Gastrocnemius medialis (tissue), 4 donors: Measurements from ENCODE around the gene SARM1.

Experiments
- CTCF ChIP-seq, 5 experiments: fragments of 450-650 bp in 3 of 5; fragments of 200-600 bp in 2 of 5; sonication (generic) in 2 of 5; IDR thresholded peaks in 4 of 5; conservative IDR thresholded peaks in 1 of 5; 1 replicate in 4 of 5; 2 replicates in 1 of 5; pipeline ENCODE4 v1.5.1; 2016 to 2019; ENCODE audit warnings: antibody characterized with exemption in 5 of 5, mild to moderate bottlenecking in 3 of 5, moderate library complexity in 3 of 5
- POLR2A ChIP-seq, 2 donors: fragments of 450-650 bp; IDR thresholded peaks; one replicate each; pipeline ENCODE4 v1.6.1; 2017; ENCODE audit warnings: antibody characterized with exemption in 2 of 2, mild to moderate bottlenecking in 2 of 2, moderate library complexity in 2 of 2

DNA sequence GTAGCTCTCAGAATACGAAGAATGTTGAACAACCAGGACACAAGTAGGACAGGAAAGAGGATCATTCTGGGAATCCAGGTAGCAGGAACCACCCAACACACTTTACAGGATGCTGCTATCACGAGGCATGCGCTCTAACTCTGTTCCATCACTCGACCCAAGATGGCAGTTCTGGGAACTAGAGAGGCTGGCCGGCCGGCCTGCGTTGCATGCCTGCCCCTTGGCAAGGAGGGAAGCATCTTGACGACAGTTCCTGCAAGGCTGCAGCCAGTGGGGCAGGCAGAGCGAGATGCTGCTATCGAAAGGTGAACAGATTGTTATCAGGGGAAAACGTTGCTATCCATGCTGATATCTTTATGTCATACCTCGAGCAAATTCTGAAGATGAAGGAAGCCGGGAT is 53.7 kb downstream of the SARM1 start:
- TF ChIP-seq CTCF (IDR thresholded peaks at IDR 0.05 in 4 of 5, conservative IDR thresholded peaks at IDR 0.05 in 1 of 5) (no peak), POLR2A (IDR thresholded peaks at IDR 0.05) (no peak)
